MM.1S (cell line): Measurements from ENCODE around the gene RADIL.

Experiments
- DNase-seq: peaks from one replicate; pipeline ENCODE4 v3.0.0-alpha.2; 2015
- H2AFZ ChIP-seq: fragments of 300-600 bp; sonication (generic); 2 replicates; pipeline ENCODE4 v1.6.0; 2016; ENCODE audit warnings: antibody characterized with exemption, low read length
- H3F3A ChIP-seq: fragments of 300-600 bp; sonication (generic); 2 replicates; pipeline ENCODE4 v1.6.1; 2016; ENCODE audit warnings: mild to moderate bottlenecking, antibody characterized with exemption, low read length, moderate library complexity, mixed read lengths; ENCODE audit not compliant: insufficient read depth
- H3K27ac ChIP-seq: fragments of 300-600 bp; sonication (generic); 2 replicates; pipeline ENCODE4 v1.5.1; 2016; ENCODE audit warnings: mild to moderate bottlenecking, low read length
- H3K27me3 ChIP-seq: fragments of 300-600 bp; sonication (generic); replicated peaks from 2 replicates; pipeline ENCODE4 v1.6.0; 2016; ENCODE audit warnings: low read length; ENCODE audit not compliant: insufficient read depth
- H3K36me3 ChIP-seq: fragments of 300-600 bp; sonication (generic); replicated peaks from 2 replicates; pipeline ENCODE4 v1.6.1; 2016; ENCODE audit warnings: mild to moderate bottlenecking, low read length, mixed read lengths; ENCODE audit not compliant: insufficient read depth
- H3K4me1 ChIP-seq: fragments of 300-600 bp; sonication (generic); 2 replicates; pipeline ENCODE4 v1.6.1; 2016; ENCODE audit warnings: low read length, mixed read lengths
- H3K4me2 ChIP-seq: fragments of 300-600 bp; sonication (generic); 2 replicates; pipeline ENCODE4 v1.6.0; 2016; ENCODE audit warnings: low read depth, low read length
- H3K4me3 ChIP-seq: fragments of 300-600 bp; sonication (generic); 2 replicates; pipeline ENCODE4 v1.5.1; 2016; ENCODE audit warnings: low read length, mixed read lengths
- H3K79me2 ChIP-seq: fragments of 300-600 bp; sonication (generic); 2 replicates; pipeline ENCODE4 v1.6.1; 2016; ENCODE audit warnings: mixed run types, low read length, mixed read lengths
- H3K9ac ChIP-seq: fragments of 300-600 bp; sonication (generic); 2 replicates; pipeline ENCODE4 v1.6.1; 2016; ENCODE audit warnings: low read length, mixed read lengths
- H3K9me2 ChIP-seq: fragments of 300-600 bp; sonication (generic); replicated peaks from 2 replicates; pipeline ENCODE4 v1.6.1; 2016; ENCODE audit warnings: mild to moderate bottlenecking, low read length, mixed read lengths; ENCODE audit not compliant: insufficient read depth
- H3K9me3 ChIP-seq: fragments of 300-600 bp; sonication (generic); replicated peaks from 2 replicates; pipeline ENCODE4 v1.6.1; 2016; ENCODE audit warnings: mild to moderate bottlenecking, low read length, mixed read lengths; ENCODE audit not compliant: insufficient read depth
- H4K20me1 ChIP-seq: fragments of 300-600 bp; sonication (generic); 2 replicates; pipeline ENCODE4 v1.6.1; 2016; ENCODE audit warnings: mild to moderate bottlenecking, low read length, moderate library complexity, mixed read lengths; ENCODE audit not compliant: insufficient read depth
- EZH2 ChIP-seq: fragments of 300-600 bp; sonication (generic); optimal IDR thresholded peaks from 2 replicates; pipeline ENCODE3; 2017; ENCODE audit warnings: low read depth, mild to moderate bottlenecking, antibody characterized with exemption, low read length, mixed read lengths
- EZH2phosphoT487 ChIP-seq: fragments of 300-600 bp; sonication (generic); IDR thresholded peaks from 2 replicates; pipeline ENCODE4 v1.6.1; 2018; ENCODE audit warnings: antibody characterized with exemption, low read length
- TF ChIP-seq, protein P1 (sequence below): fragments of 300-600 bp; sonication (generic); IDR thresholded peaks from 2 replicates; pipeline ENCODE4 v1.5.1; 2016; ENCODE audit warnings: antibody characterized with exemption, low read length, mixed read lengths

RADIL gene

DNA sequence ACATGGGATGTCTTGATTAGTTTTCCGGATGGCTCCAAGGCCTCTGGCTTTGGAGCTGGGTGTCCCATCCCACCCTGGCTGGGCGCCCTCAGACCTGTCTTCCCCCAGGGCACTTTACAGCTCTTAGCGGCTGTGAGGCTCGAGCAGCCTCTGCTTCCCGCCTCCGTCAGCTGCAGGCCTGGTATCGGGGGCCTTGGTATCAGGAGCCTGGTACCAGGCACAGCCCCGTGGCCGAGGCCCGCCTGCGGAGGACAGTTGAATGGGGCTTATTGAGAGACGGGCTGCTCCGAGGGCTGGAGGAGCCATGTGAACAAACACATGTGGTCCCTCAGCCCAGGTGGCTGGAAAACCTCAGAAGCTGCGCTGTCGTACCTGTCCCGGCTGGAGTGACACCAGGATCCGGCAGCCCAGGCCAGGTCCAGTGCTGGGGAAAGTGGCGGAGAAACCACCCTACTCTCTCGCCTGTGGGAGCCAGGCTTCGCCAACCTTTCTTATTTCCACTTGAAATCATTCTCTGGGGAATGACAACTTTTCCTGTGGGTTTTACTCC is 132.0 kb downstream of the RADIL start:
- no peak for DNase-seq
- H3K9ac ChIP-seq: no peak overlapping the region
- TF ChIP-seq, protein P1, sequence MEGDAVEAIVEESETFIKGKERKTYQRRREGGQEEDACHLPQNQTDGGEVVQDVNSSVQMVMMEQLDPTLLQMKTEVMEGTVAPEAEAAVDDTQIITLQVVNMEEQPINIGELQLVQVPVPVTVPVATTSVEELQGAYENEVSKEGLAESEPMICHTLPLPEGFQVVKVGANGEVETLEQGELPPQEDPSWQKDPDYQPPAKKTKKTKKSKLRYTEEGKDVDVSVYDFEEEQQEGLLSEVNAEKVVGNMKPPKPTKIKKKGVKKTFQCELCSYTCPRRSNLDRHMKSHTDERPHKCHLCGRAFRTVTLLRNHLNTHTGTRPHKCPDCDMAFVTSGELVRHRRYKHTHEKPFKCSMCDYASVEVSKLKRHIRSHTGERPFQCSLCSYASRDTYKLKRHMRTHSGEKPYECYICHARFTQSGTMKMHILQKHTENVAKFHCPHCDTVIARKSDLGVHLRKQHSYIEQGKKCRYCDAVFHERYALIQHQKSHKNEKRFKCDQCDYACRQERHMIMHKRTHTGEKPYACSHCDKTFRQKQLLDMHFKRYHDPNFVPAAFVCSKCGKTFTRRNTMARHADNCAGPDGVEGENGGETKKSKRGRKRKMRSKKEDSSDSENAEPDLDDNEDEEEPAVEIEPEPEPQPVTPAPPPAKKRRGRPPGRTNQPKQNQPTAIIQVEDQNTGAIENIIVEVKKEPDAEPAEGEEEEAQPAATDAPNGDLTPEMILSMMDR: no peak
- TF ChIP-seq EZH2 (no peak), EZH2phosphoT487 (no peak)

DNA sequence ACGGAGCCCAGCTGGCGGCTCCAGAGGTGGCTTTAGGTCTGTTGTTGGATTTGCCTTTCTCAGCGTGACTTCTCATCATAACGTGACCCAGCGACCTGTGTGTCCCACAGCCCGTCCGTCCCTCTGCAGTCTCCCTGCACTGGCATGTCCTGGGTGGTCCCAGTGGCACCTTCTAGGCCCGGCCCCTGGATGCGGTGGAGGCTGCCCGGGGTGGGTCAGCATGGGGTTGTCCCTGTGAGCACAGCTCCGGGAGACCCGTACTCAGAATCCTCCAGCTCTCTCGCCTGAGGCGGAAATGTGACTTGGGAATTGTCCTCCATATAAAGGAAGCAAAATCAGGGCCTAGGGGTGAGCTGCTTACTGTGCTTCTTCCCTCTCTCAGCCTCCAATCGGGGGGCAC is 133.7 kb downstream of the RADIL start:
- Histone ChIP-seq H3K9me3 (no peaks in the 10 kb centered on the region), H3K27ac (no peak overlapping the region), H3K9ac (no peak overlapping the region), H3K4me2 (no peak overlapping the region), H3K4me1 (0 out of 2 replicates have a peak, but pooled peaks cover 6% of the 10 kb centered on the region), H3K9me2 (no peaks in the 10 kb centered on the region), H4K20me1 (no peaks in the 10 kb centered on the region), H3K27me3 (no peaks in the 10 kb centered on the region), H3K79me2 (peaks cover 59% of the 10 kb centered on the region), H3K4me3 (no peak overlapping the region), H3F3A (peaks cover 20% of the 10 kb centered on the region), H2AFZ (no peak overlapping the region), H3K36me3 (no peaks in the 10 kb centered on the region; the same call in 1 of the 2 replicates)
- TF ChIP-seq, protein P1: no peak
- no peak for TF ChIP-seq EZH2
- no peak for TF ChIP-seq EZH2phosphoT487
- DNase-seq: no peak

More for the DNA sequence above, 132.0 kb downstream of the RADIL start:
- no peaks in the 10 kb centered on the region for H3K9me3 ChIP-seq
- peaks cover 57% of the 10 kb centered on the region for H3K79me2 ChIP-seq
- H3K27ac ChIP-seq: no peak overlapping the region
- H3K4me3 ChIP-seq: no peak overlapping the region
- no peak overlapping the region for H2AFZ ChIP-seq
- no peaks in the 10 kb centered on the region for H3K27me3 ChIP-seq
- H3K36me3 ChIP-seq: no peaks in the 10 kb centered on the region; the same call in 1 of the 2 replicates
- no peaks in the 10 kb centered on the region for H3K9me2 ChIP-seq
- H3K4me2 ChIP-seq: no peak overlapping the region
- H3K4me1 ChIP-seq: 0 out of 2 replicates have a peak, but pooled peaks cover 4% of the 10 kb centered on the region
- H3F3A ChIP-seq: peaks cover 4% of the 10 kb centered on the region
- H4K20me1 ChIP-seq: no peaks in the 10 kb centered on the region

DNA sequence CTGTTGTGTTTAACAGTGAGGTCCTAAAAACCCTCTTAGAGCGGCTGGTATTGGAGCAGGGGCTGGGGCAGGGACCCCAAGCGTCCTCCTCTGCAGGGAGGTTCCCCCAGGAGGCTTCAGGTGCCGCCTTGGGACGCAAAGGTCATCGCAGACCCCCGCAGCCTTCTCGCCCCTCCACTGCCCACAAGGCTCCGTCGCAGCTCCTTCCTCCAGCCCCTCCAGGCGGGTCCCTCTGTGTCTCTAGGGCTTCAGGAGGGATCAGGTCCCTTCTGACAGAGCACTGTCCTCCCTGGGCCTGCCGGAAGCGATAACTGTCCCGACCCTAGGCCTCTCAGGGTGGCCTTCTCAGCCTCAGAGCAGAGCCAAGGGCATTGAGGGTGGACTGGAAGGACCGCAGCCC is 134.2 kb downstream of the RADIL start:
- Histone ChIP-seq H3K4me3 (no peak overlapping the region), H2AFZ (no peak overlapping the region), H3K9ac (no peak overlapping the region), H4K20me1 (no peaks in the 10 kb centered on the region), H3F3A (peaks cover 24% of the 10 kb centered on the region), H3K9me2 (no peaks in the 10 kb centered on the region), H3K4me1 (peaks cover 10% of the 10 kb centered on the region), H3K4me2 (no peak overlapping the region), H3K27ac (no peak overlapping the region), H3K79me2 (peaks cover 59% of the 10 kb centered on the region), H3K9me3 (no peaks in the 10 kb centered on the region), H3K36me3 (no peaks in the 10 kb centered on the region), H3K27me3 (no peaks in the 10 kb centered on the region)
- TF ChIP-seq, protein P1: no peak
- no peak for TF ChIP-seq EZH2phosphoT487
- TF ChIP-seq EZH2: no peak
- DNase-seq: no peak
